ENCODE measurements around the gene SGSM2.

GRCh38 chr17:2363851-2364762 is 26.8 kb downstream of the SGSM2 start:
- TF ChIP-seq POLR2A (IDR thresholded peaks at IDR 0.05), result no peak
- TF ChIP-seq CTCF (IDR thresholded peaks at IDR 0.05), result no peak

Data from stomach (tissue), 4 donors.